ENCODE data around the gene CAPN14.

CAPN14 gene

GRCh38 chr2:31137211-31138036 lies 79.9 kb downstream of the CAPN14 start:
- WGBS: 3% methylated on average over 53 of the region's 72 CpGs
- H3K9ac ChIP-seq (ENCODE audit: low read length): no peak overlapping the region
- H3K23ac ChIP-seq (ENCODE audit: low read length in 2 of 2): peak overlapping the region in 1 of 2 experiments; percentile 5
- H2AK5ac ChIP-seq (ENCODE audit: low read length, severe bottlenecking): no peak overlapping the region
- peaks cover 19% of the 10 kb centered on the region for H3K79me1 ChIP-seq (replicated peaks; ENCODE audit: low read length, poor library complexity, severe bottlenecking)
- no peaks in the 10 kb centered on the region for H3K9me3 ChIP-seq (ENCODE audit: control insufficient read depth, low read length)
- H3K4ac ChIP-seq (ENCODE audit: low read depth in 1 of 2, low read length in 2 of 2): no peak overlapping the region
- H3K14ac ChIP-seq (ENCODE audit: low read length in 2 of 2): peak overlapping the region in 1 of 2 experiments; percentile 66
- H2AFZ ChIP-seq (ENCODE audit: low read depth, low read length): peak overlapping the region; percentile 90
- H3K27ac ChIP-seq (ENCODE audit: low read length, poor library complexity, severe bottlenecking): peak overlapping the region; percentile 39
- H3K4me2 ChIP-seq (ENCODE audit: low read length, poor library complexity, severe bottlenecking): peak overlapping the region; percentile 96
- peaks cover 20% of the 10 kb centered on the region for H3K4me1 ChIP-seq (ENCODE audit: control insufficient read depth, insufficient read depth, low read depth, low read length)
- H4K8ac ChIP-seq (ENCODE audit: low read length): no peak overlapping the region
- no peak overlapping the region for H3K18ac ChIP-seq (ENCODE audit: low read depth in 1 of 2, low read length in 2 of 2)
- H3K27me3 ChIP-seq (ENCODE audit: control insufficient read depth in 1 of 2, insufficient read depth in 1 of 2, low read length in 2 of 2): peaks cover 3 to 68% of the 10 kb centered on the region in 2 experiments
- DNase-seq: peak; percentile 2
- H4K91ac ChIP-seq (ENCODE audit: low read length): no peak overlapping the region
- no peak overlapping the region for H2BK12ac ChIP-seq (ENCODE audit: low read length in 2 of 2)
- H2BK15ac ChIP-seq (ENCODE audit: low read depth, poor library complexity, severe bottlenecking): no peak overlapping the region
- H2BK5ac ChIP-seq (ENCODE audit: low read depth, low read length, poor library complexity, severe bottlenecking): peak overlapping the region; percentile 85
- no peak overlapping the region for H2BK120ac ChIP-seq (ENCODE audit: low read depth, low read length)
- H3K36me3 ChIP-seq (ENCODE audit: control insufficient read depth in 1 of 2, insufficient read depth in 2 of 2, low read depth in 1 of 2, low read length in 2 of 2): no peaks in the 10 kb centered on the region
- peak overlapping the region; percentile 72 to 87 for H3K4me3 ChIP-seq (ENCODE audit: insufficient read depth in 1 of 2, low read depth in 1 of 2, low read length in 2 of 2)

- H2BK15ac ChIP-seq (ENCODE audit: low read depth, poor library complexity, severe bottlenecking): no peak overlapping the region
- H3K4me1 ChIP-seq (ENCODE audit: control insufficient read depth, insufficient read depth, low read depth, low read length): peaks cover 24% of the 10 kb centered on the region
- H3K27ac ChIP-seq (ENCODE audit: low read length, poor library complexity, severe bottlenecking): peak overlapping the region; percentile 36
- no peak overlapping the region for H2BK12ac ChIP-seq (ENCODE audit: low read length in 2 of 2)
- H2AK5ac ChIP-seq (ENCODE audit: low read length, severe bottlenecking): peak overlapping the region; percentile 65
- peaks cover 25% of the 10 kb centered on the region for H3K79me1 ChIP-seq (replicated peaks; ENCODE audit: low read length, poor library complexity, severe bottlenecking)
- H2AFZ ChIP-seq (ENCODE audit: low read depth, low read length): no peak overlapping the region
- peaks cover 3 to 62% of the 10 kb centered on the region in 2 experiments for H3K27me3 ChIP-seq (ENCODE audit: control insufficient read depth in 1 of 2, insufficient read depth in 1 of 2, low read length in 2 of 2)
- H4K91ac ChIP-seq (ENCODE audit: low read length): no peak overlapping the region
- H3K4ac ChIP-seq (ENCODE audit: low read depth in 1 of 2, low read length in 2 of 2): no peak overlapping the region
- H4K8ac ChIP-seq (ENCODE audit: low read length): no peak overlapping the region
- peak overlapping the region; percentile 96 for H3K4me2 ChIP-seq (ENCODE audit: low read length, poor library complexity, severe bottlenecking)
- peak overlapping the region in 1 of 2 experiments; percentile 45 for H3K4me3 ChIP-seq (ENCODE audit: insufficient read depth in 1 of 2, low read depth in 1 of 2, low read length in 2 of 2)
- no peak overlapping the region for H3K23ac ChIP-seq (ENCODE audit: low read length in 2 of 2)
- H3K14ac ChIP-seq (ENCODE audit: low read length in 2 of 2): no peak overlapping the region
- no peak overlapping the region for H3K18ac ChIP-seq (ENCODE audit: low read depth in 1 of 2, low read length in 2 of 2)
- H2BK5ac ChIP-seq (ENCODE audit: low read depth, low read length, poor library complexity, severe bottlenecking): no peak overlapping the region
- no peak overlapping the region for H2BK120ac ChIP-seq (ENCODE audit: low read depth, low read length)
- WGBS: 79% methylated on average over 10 of the region's 10 CpGs
- H3K9me3 ChIP-seq (ENCODE audit: control insufficient read depth, low read length): no peaks in the 10 kb centered on the region
- no peaks in the 10 kb centered on the region for H3K36me3 ChIP-seq (ENCODE audit: control insufficient read depth in 1 of 2, insufficient read depth in 2 of 2, low read depth in 1 of 2, low read length in 2 of 2)
- no peak overlapping the region for H3K9ac ChIP-seq (ENCODE audit: low read length)
- DNase-seq: no peak
Observed at GRCh38 chr2:31136732-31137131, 80.6 kb downstream of the CAPN14 start.

GRCh38 chr2:31136000-31136399 lies 81.3 kb downstream of the CAPN14 start:
- Histone ChIP-seq H3K4me3 (ENCODE audit: insufficient read depth in 1 of 2, low read depth in 1 of 2, low read length in 2 of 2) (no peak overlapping the region), H3K14ac (ENCODE audit: low read length in 2 of 2) (no peak overlapping the region), H3K27ac (ENCODE audit: low read length, poor library complexity, severe bottlenecking) (no peak overlapping the region), H2BK12ac (ENCODE audit: low read length in 2 of 2) (no peak overlapping the region), H3K4ac (ENCODE audit: low read depth in 1 of 2, low read length in 2 of 2) (no peak overlapping the region), H3K9ac (ENCODE audit: low read length) (no peak overlapping the region), H3K4me1 (ENCODE audit: control insufficient read depth, insufficient read depth, low read depth, low read length) (peaks cover 30% of the 10 kb centered on the region), H3K23ac (ENCODE audit: low read length in 2 of 2) (no peak overlapping the region), H3K79me1 (replicated peaks; ENCODE audit: low read length, poor library complexity, severe bottlenecking) (peaks cover 31% of the 10 kb centered on the region), H3K18ac (ENCODE audit: low read depth in 1 of 2, low read length in 2 of 2) (no peak overlapping the region), H3K27me3 (ENCODE audit: control insufficient read depth in 1 of 2, insufficient read depth in 1 of 2, low read length in 2 of 2) (peaks cover 3 to 57% of the 10 kb centered on the region in 2 experiments), H2BK15ac (ENCODE audit: low read depth, poor library complexity, severe bottlenecking) (no peak overlapping the region), H2AFZ (ENCODE audit: low read depth, low read length) (no peak overlapping the region), H3K4me2 (ENCODE audit: low read length, poor library complexity, severe bottlenecking) (peak overlapping the region; percentile 96), H2BK5ac (ENCODE audit: low read depth, low read length, poor library complexity, severe bottlenecking) (no peak overlapping the region), H4K8ac (ENCODE audit: low read length) (no peak overlapping the region), H3K36me3 (ENCODE audit: control insufficient read depth in 1 of 2, insufficient read depth in 2 of 2, low read depth in 1 of 2, low read length in 2 of 2) (no peaks in the 10 kb centered on the region), H3K9me3 (ENCODE audit: control insufficient read depth, low read length) (no peaks in the 10 kb centered on the region), H4K91ac (ENCODE audit: low read length) (no peak overlapping the region), H2AK5ac (ENCODE audit: low read length, severe bottlenecking) (peak overlapping the region; percentile 14), H2BK120ac (ENCODE audit: low read depth, low read length) (no peak overlapping the region)
- WGBS: 87% methylated on average over 3 of the region's 3 CpGs
- DNase-seq: no peak

GRCh38 chr2:31134480-31134879 lies 82.8 kb downstream of the CAPN14 start:
- no peak overlapping the region for H3K23ac ChIP-seq (ENCODE audit: low read length in 2 of 2)
- no peaks in the 10 kb centered on the region for H3K9me3 ChIP-seq (ENCODE audit: control insufficient read depth, low read length)
- no peak overlapping the region for H2BK120ac ChIP-seq (ENCODE audit: low read depth, low read length)
- H2BK15ac ChIP-seq (ENCODE audit: low read depth, poor library complexity, severe bottlenecking): peak overlapping the region; percentile 61
- H3K9ac ChIP-seq (ENCODE audit: low read length): no peak overlapping the region
- peaks cover 0 to 60% of the 10 kb centered on the region in 2 experiments for H3K27me3 ChIP-seq (ENCODE audit: control insufficient read depth in 1 of 2, insufficient read depth in 1 of 2, low read length in 2 of 2)
- no peak overlapping the region for H3K14ac ChIP-seq (ENCODE audit: low read length in 2 of 2)
- H3K4me3 ChIP-seq (ENCODE audit: insufficient read depth in 1 of 2, low read depth in 1 of 2, low read length in 2 of 2): no peak overlapping the region
- no peak overlapping the region for H3K27ac ChIP-seq (ENCODE audit: low read length, poor library complexity, severe bottlenecking)
- H3K4ac ChIP-seq (ENCODE audit: low read depth in 1 of 2, low read length in 2 of 2): no peak overlapping the region
- no peak overlapping the region for H2BK12ac ChIP-seq (ENCODE audit: low read length in 2 of 2)
- H2BK5ac ChIP-seq (ENCODE audit: low read depth, low read length, poor library complexity, severe bottlenecking): no peak overlapping the region
- no peak overlapping the region for H3K18ac ChIP-seq (ENCODE audit: low read depth in 1 of 2, low read length in 2 of 2)
- no peak overlapping the region for H4K8ac ChIP-seq (ENCODE audit: low read length)
- H2AK5ac ChIP-seq (ENCODE audit: low read length, severe bottlenecking): peak overlapping the region; percentile 53
- H3K4me2 ChIP-seq (ENCODE audit: low read length, poor library complexity, severe bottlenecking): peak overlapping the region; percentile 50
- H3K4me1 ChIP-seq (ENCODE audit: control insufficient read depth, insufficient read depth, low read depth, low read length): peaks cover 36% of the 10 kb centered on the region
- peaks cover 36% of the 10 kb centered on the region for H3K79me1 ChIP-seq (replicated peaks; ENCODE audit: low read length, poor library complexity, severe bottlenecking)
- no peaks in the 10 kb centered on the region for H3K36me3 ChIP-seq (ENCODE audit: control insufficient read depth in 1 of 2, insufficient read depth in 2 of 2, low read depth in 1 of 2, low read length in 2 of 2)
- no peak overlapping the region for H4K91ac ChIP-seq (ENCODE audit: low read length)
- DNase-seq: no peak
- no peak overlapping the region for H2AFZ ChIP-seq (ENCODE audit: low read depth, low read length)
- 79% methylated on average over 5 of the region's 5 CpGs for WGBS

Measured in mesenchymal stem cell (in vitro differentiated cells and primary cell).